K562 (cell line): Measurements from ENCODE around the gene PPFIA3. TPM values are rescaled to one million over a fixed set of nuclear protein-coding genes. Genes with fewer than 3 reads are reported as not detected.

Source experiments
- BRD4 ChIP-seq: fragments of 200-600 bp; sonication (generic); IDR thresholded peaks from 2 replicates; pipeline ENCODE4 v1.6.1; 2017; ENCODE audit warnings: inconsistent platforms
- CREB5 ChIP-seq: fragments of 250-450 bp; sonication (Bioruptor Pico); IDR thresholded peaks from 2 replicates; pipeline ENCODE4 v1.5.0; 2020; ENCODE audit warnings: mild to moderate bottlenecking
- E2F4 ChIP-seq: sonication (generic); formaldehyde crosslinking; IDR thresholded peaks from 2 replicates; pipeline ENCODE4 v1.8.0; 2022; ENCODE audit warnings: mild to moderate bottlenecking, low read depth, missing genetic modification reagents
- ETV5 ChIP-seq: sonication (generic); formaldehyde crosslinking; IDR thresholded peaks from 2 replicates; pipeline ENCODE4 v1.4.0; 2020; ENCODE audit warnings: low read depth, mild to moderate bottlenecking, missing genetic modification reagents
- GTF2F1 ChIP-seq: IDR thresholded peaks from 2 replicates; pipeline ENCODE4 v1.6.1; 2011; ENCODE audit warnings: low read depth, low read length, improper control_type of control experiment
- HLTF ChIP-seq: fragments of 450-650 bp; IDR thresholded peaks from 2 replicates; pipeline ENCODE4 v1.6.1; 2016
- KHSRP ChIP-seq: fragments of 450-650 bp; IDR thresholded peaks from 2 replicates; pipeline ENCODE4 v1.6.1; 2017
- KLF16 ChIP-seq: IDR thresholded peaks from 2 replicates; pipeline ENCODE4 v1.6.1; 2016; ENCODE audit warnings: antibody characterized with exemption
- KLF6 ChIP-seq: fragments of 250-450 bp; sonication (Bioruptor Pico); IDR thresholded peaks from 2 replicates; pipeline ENCODE4 v1.4.0; 2020; ENCODE audit warnings: mild to moderate bottlenecking, moderate library complexity, borderline replicate concordance
- NFATC3 ChIP-seq: fragments of 450-650 bp; IDR thresholded peaks from 2 replicates; pipeline ENCODE4 v1.6.1; 2017; ENCODE audit warnings: mild to moderate bottlenecking
- NKRF ChIP-seq: fragments of 450-650 bp; IDR thresholded peaks from 2 replicates; pipeline ENCODE4 v1.6.1; 2016; ENCODE audit warnings: borderline replicate concordance
- SETDB1 ChIP-seq: IDR thresholded peaks from one replicate; pipeline ENCODE4 v1.6.1; 2012; ENCODE audit warnings: low read length, control low read depth, inconsistent platforms
- SIN3A ChIP-seq, 2 experiments: fragments of 150-350 bp in 1 of 2; IDR thresholded peaks; 2 replicates each; pipeline ENCODE4 v1.6.1; 2011 to 2016; ENCODE audit warnings: borderline replicate concordance in 2 of 2, low read depth in 2 of 2, low read length in 2 of 2, mild to moderate bottlenecking in 2 of 2, moderate library complexity in 2 of 2; ENCODE audit not compliant: control insufficient read depth in 1 of 2
- STAT6 ChIP-seq: sonication (generic); formaldehyde crosslinking; IDR thresholded peaks from 2 replicates; pipeline ENCODE4 v1.8.1; 2023; ENCODE audit warnings: mild to moderate bottlenecking, missing genetic modification reagents
- TBL1XR1 ChIP-seq, 2 experiments: IDR thresholded peaks; 2 replicates each; pipeline ENCODE4 v1.6.1; 2012; ENCODE audit warnings: improper control_type of control experiment in 2 of 2, low read length in 2 of 2, mild to moderate bottlenecking in 1 of 2
- ZBTB2 ChIP-seq: fragments of 450-650 bp; IDR thresholded peaks from 2 replicates; pipeline ENCODE4 v1.6.1; 2016; ENCODE audit warnings: antibody characterized with exemption
- ZBTB43 ChIP-seq: sonication (generic); formaldehyde crosslinking; IDR thresholded peaks from 2 replicates; pipeline ENCODE4 v1.8.0; 2023; ENCODE audit warnings: mild to moderate bottlenecking, missing genetic modification reagents
- polyA plus RNA-seq, 8 experiments: library from polyadenylated mRNA; depleted of rRNA in 4 of 8; stranded (reverse) in 5 of 8; unstranded in 3 of 8; fragments of >200 nt; fragmentation: Nextera tagmentation in 2 of 8; fragmentation: Illumina TruSeq in 1 of 8; extraction: Ambion mirVana in 2 of 8; extraction: Trizol in 1 of 8; gene quantifications; 2 replicates each; pipeline versions ENCODE4 v1.2.1 to v1.2.3, GENCODE V29; 2011 to 2014; ENCODE audit warnings: inconsistent platforms in 1 of 8, missing spikeins in 1 of 8
- total RNA-seq, 7 experiments: library from RNA; depleted of rRNA in 6 of 7; stranded (reverse); fragments of >200 nt in 6 of 7; fragmentation: Illumina TruSeq in 2 of 7; extraction: Trizol in 2 of 7; gene quantifications; 2 replicates each; pipeline versions ENCODE4 v1.2.1 to v1.2.3, GENCODE V29; 2011 to 2021; ENCODE audit warnings: low replicate concordance in 1 of 7

Gene PPFIA3
- total and polyA plus RNA-seq, 9 of the 15 experiments (the other 6 are each of a cell fraction or from before 2014, with no cell fraction given): 0.10 to 53.0 (median 17.6) TPM

GRCh38 chr19:49118565-49119410 is 556 bp upstream of the PPFIA3 start, which contains the start of gene C19orf73 (continued):
- peak; percentile 88 for TF ChIP-seq ETV5 (CRISPR knock-in tag)
- TF ChIP-seq KLF6 (CRISPR knock-in tag): 0 out of 2 replicates have a peak, but pooled peaks have one; percentile 37
- TF ChIP-seq CREB5 (CRISPR knock-in tag): no peak
- TF ChIP-seq E2F4: peak; percentile 75; the same call in 1 of the 2 replicates
- peak; percentile 86; the same call in 1 of the 2 replicates for TF ChIP-seq HLTF
- no peak for TF ChIP-seq GTF2F1
- TF ChIP-seq KLF16: 0 out of 2 replicates have a peak, but pooled peaks have one; percentile 8
- TF ChIP-seq ZBTB43 (CRISPR knock-in tag): 0 out of 2 replicates have a peak, but pooled peaks have one; percentile 42
- no peak for TF ChIP-seq SIN3A (IDR thresholded peaks at IDR 0.05; ENCODE audit: borderline replicate concordance in 2 of 2, control insufficient read depth in 1 of 2, low read depth in 2 of 2, low read length in 2 of 2)
- TF ChIP-seq SETDB1: no peak
- no peak; a peak in 1 of 4 replicates for TF ChIP-seq TBL1XR1 (IDR thresholded peaks at IDR 0.05; ENCODE audit: low read length in 2 of 2)
- peak; percentile 89 for TF ChIP-seq ZBTB2
- TF ChIP-seq NFATC3: no peak
- TF ChIP-seq BRD4: peak; percentile 38; the same call in 1 of the 2 replicates
- TF ChIP-seq KHSRP: no peak
- no peak for TF ChIP-seq STAT6 (CRISPR knock-in tag)
- no peak; the same call in 1 of the 2 replicates for TF ChIP-seq NKRF
